UCSD-AML1 (cell line): Measurements from ENCODE around the gene TPCN2.
A peak's percentile ranks its signal among the peaks of the same experiment; 100 is the strongest.
"Not testable (repeated sequence)": the region's sequence is repeated elsewhere in the genome, so short reads cannot be mapped to it uniquely, and the experiment has no call there.

ENCODE experiments used
- DNase-seq: peaks from one replicate; lab custom pipeline; 2025; ENCODE audit not compliant: unreplicated experiment; lab: John Stamatoyannopoulos, UW

Gene TPCN2

DNA sequence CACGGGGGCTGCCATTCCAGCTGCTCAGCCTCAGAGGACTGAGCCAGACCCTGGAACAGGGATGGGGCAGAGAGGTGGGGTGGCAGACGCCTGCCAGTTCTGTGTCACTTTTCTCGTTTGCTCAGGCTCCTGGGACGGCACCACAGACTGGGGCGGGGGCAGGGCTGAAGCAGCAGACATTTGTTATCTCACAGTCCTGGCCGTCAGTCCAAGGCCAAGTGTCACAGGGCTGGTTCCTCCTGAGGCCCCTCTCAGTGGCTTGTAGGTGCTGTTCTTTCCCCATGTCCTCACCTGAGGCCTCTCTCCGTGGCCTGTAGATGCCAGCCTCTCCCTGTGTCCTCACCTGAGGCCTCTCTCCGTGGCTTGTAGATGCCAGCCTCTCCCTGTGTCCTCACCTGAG, 24.7 kb downstream of the TPCN2 start:
- DNase-seq: no peak

DNA sequence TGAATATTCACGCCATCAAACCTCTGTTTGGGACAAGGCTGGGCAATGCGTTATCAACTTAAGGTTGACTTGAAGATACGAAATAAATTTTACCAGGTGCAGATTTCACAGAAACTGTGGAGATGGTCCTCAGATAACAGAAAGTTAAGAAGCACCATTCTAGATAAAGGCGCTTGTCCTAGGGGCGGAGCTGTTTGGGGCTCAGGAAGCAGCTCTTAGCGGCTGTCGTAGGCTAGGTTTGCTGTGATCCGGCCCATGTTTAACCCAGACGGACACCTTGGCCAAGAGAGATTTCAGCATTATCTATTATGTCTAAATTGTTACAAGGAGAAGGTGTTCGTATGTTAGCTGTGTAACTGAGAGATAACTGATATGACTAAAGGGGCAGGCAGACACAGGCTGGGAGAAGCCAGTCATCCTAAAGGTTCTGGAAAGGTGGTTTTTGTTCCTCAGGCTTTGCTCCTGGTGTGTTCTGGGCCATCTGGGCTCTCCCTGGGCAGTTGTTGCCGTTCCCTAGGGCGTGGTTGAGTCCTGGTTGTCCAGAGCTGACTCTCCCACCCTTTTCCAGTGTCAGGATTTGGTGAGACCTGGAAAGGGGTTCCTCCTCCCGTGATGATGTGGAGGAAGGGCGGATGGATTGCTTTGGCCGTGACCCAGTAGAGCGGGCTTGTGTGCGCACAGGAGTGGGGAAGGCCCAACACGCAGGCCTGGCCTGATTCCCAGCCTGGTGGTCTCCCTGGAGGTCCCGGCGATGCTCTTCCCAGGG, 25.8 kb downstream of the TPCN2 start:
- DNase-seq: no peak

DNA sequence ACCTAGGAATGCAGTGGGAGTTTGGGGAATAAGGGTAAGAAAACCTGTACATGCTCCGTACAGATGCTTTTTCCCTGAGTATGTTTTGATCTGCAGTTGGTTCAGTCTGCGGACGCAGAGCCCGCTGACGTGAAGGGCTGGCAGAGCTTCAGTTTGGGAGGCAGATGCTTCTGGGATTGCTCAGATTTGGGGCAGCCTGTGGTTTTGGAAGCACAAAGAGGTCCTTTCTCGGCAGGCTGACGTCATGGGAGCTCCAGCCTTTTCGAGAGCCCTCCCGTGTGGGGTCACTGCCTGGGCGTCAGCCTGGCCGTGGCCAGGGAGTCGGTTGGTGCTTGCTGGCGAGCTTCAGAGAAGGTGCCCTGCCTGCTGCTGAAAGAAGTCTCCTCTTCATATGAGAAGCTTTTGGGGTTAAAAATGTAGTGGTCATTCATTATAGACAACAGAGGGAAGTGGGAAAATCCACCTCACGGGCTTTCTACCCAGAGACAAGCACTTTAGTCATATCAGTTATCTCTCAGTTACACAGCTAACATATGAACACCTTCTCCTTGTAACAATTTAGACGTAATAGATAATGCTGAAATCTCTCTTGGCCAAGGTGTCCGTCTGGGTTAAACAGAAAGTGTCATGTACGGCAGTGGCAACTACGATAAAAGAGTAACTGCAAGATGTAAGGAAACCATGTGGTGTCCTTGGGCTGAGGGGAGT, 26.8 kb downstream of the TPCN2 start:
- no peak for DNase-seq

DNA sequence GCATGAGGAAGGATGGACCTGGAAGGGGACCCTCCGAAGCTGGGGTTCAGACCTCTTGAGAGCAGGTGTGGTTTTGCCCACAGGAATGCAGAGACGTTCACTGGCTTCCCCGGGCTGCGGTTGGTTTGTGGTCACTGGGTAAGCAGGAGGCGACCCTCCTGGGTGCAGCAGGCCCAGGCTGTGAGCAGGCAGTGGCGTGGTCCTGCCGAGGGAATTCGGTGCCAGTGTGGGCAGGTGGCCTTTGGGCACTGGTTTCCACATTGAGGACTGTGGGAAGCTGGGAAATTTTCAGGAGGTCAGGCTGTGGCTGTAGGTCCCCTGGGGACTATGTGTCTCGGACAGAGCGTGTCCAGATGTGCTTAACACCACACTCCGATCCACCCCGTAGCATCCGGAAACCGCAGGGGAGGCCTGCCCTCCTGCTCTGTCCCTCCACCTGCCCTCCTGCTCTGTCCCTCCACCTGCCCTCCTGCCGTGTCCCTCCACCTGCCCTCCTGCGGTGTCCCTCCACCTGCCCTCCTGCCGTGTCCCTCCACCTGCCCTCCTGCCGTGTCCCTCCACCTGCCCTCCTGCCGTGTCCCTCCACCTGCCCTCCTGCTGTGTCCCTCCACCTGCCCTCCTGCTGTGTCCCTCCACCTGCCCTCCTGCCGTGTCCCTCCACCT, 27.5 kb downstream of the TPCN2 start:
- DNase-seq: no peak

DNA sequence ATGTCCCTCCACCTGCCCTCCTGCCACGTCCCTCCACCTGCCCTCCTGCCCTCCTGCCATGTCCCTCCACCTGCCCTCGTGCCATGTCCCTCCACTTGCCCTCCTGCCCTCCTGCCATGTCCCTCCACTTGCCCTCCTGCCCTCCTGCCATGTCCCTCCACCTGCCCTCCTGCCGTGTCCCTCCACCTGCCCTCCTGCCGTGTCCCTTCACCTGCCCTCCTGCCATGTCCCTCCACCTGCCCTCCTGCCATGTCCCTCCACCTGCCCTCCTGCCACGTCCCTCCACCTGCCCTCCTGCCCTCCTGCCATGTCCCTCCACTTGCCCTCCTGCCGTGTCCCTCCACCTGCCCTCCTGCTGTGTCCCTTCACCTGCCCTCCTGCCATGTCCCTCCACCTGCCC, 28.2 kb downstream of the TPCN2 start:
- not testable (repeated sequence) for DNase-seq

DNA sequence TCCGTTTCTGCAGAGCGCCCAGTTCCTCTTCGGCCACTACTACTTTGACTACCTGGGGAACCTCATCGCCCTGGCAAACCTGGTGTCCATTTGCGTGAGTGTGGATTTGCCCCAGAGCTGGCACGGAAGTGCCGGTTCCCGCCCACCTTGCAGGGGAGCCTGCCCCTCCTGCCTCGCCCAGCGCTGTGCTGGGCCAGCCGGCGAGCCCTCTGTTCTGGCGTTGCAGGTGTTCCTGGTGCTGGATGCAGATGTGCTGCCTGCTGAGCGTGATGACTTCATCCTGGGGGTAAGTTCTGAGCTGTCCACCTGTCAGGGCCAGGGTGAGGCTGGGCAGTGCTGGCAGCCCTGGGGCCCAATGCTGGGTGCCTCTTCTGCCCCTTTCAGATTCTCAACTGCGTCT, 29.8 kb downstream of the TPCN2 start:
- DNase-seq: no peak

DNA sequence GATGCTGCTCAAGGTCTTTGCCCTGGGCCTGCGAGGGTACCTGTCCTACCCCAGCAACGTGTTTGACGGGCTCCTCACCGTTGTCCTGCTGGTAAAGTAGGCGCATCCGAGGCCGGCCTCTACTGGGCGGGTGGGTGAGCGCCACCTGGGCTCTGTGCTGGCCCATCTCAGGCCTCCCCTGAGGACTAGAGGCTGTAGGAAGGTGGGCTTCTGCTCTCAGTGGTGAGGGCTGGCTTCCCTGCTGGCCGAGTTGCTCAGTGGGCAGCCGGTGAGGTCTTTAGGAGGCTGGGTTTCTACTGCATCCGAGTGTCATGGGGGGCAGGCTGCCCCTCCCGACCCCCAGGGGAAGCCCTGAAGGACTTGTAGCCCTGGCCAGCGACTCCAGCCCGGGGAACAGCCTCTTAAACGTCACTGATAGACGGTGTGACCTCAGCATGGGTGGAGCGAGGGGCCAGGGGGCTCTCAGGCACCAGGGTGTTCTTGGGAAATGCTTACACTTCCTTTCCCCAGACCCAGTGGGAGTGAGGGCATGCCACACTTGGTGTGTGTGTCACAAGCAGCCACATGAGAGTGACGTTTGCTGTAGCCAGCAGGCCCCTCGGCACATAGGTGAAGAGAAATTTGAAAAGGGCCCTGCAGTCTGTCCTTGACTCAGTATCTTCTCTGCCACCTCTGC, 30.3 kb downstream of the TPCN2 start:
- DNase-seq: no peak

DNA sequence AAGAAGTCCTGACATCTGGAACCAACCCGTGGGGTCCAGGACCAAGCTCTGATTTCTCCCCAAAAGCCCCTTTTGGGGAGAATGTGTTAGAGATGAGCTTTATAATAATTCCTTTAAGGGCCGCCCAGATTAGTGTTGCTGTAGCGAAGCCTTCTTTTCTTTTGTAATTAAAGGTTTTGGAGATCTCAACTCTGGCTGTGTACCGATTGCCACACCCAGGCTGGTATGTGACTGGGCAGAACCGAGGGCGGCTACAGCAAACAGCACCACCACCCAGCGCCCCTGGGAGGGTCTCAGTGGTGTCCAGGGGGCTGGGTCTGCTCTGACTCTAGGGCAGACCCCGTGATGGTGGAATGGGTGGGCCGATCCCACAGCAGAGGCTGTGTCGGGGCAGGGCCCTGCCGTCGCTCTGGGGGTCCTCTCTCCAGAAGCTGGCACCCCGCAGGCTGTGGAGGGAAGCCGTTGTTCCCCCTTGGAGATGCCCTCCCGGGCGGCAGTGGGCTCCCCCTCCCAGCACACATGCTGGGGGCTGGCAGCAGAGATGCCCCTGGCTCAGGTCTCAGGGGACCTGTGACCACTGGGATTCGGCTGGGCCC, 31.0 kb downstream of the TPCN2 start:
- DNase-seq: no peak

DNA sequence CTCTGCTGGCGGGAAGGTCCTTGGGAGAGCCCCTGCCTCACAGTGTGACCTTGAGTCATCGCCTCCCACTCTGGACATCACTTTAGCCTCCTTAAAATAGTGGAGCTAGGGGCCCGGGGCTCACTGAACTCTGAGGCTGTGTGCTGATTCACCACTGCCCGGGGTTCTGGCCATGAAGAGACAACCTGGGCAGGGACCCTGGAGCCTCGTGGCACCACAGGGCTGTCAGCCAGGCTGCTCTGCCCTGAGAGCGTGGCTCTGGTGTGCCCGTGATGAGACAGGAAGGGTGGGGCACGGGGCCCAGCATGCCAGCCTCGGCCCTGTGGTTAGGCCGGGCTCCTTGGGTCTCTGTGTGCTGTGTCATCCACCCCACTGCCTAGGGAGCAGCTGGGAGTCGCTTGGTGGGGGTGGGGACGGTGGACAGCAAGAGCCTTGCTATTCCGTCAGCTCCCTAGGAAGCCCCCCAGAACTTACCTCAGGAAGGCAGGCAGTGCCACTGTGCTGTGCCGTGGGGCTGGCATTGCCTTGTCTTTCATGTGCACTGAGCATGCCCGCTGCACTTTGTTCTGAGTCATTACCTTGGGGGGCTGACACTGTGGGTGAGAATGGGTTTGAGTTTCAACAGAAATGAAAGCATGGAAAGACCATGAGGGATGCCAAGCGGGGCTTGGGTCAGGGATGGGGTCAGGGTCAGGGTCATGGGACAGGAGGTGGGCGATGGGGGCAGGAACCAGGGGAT, 31.7 kb downstream of the TPCN2 start:
- DNase-seq: no peak

DNA sequence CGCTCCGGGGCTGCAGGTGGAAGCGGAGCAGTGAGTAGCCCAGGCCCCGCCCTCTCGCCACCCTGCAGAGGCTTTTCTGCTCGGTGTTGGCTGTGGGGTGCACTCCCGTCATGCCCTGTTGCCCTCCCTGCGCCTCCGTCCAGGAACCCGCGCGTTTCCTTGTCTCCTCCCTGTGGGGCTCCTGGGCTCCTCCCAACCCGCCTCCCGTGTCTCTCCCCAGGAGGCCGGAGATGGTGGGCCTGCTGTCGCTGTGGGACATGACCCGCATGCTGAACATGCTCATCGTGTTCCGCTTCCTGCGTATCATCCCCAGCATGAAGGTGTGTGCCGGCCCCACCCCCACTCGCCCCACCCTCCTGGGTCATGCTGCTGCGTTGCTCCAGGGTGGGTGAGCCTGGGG, 32.4 kb downstream of the TPCN2 start:
- DNase-seq: no peak

DNA sequence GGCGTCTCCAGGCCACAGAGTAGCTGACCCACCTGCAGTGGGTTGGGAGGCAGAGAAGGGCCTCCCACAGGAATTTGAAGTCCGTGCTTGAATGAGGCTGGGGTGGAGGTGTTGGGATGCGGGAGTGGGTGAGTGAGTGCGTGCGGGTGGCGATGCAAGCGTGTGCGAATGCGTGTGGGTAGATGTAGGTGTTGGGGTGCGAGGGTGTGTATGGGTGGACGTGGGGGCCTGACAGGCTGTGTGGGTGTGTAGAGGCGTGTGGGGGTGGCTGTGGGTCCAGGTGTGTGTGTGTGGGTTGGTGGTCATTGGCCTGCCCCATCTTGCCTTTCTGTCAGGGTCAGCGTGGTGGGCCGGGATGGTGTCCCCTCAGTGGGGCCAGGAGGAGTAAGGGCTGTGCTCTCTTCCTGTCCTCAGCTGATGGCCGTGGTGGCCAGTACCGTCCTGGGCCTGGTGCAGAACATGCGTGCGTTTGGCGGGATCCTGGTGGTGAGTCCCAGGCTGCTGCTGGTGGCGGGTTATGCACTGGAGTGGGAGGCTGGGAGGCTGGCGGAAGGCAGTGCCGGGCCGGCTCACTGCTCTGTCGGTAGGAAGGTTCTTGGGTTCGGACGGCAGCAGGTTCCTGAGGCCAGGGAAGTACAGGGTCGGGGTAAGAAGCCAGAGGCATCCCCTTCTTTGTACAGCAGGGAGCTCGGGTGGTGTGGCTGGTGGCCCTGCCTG, 35.0 kb downstream of the TPCN2 start:
- no peak for DNase-seq

DNA sequence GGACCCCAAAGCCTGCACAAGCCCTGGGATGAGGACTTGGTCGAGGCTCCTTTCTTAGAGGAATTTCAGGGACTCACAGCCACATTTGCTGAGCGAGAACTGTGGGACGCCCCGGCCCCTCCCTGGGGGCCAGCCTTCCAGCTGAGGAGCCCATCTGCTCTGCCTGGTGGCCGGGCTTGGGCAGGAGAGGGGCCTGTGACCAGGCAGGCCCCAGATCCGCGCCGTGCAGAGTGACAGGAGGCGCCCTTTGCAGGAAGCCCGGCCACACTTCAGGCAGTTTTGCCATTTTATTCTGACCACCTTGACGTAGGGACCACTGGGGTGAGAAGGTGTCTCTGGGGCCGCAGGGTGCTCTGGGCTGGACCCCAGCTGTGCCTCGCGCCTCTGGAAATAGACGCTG, 35.6 kb downstream of the TPCN2 start:
- DNase-seq: no peak

DNA sequence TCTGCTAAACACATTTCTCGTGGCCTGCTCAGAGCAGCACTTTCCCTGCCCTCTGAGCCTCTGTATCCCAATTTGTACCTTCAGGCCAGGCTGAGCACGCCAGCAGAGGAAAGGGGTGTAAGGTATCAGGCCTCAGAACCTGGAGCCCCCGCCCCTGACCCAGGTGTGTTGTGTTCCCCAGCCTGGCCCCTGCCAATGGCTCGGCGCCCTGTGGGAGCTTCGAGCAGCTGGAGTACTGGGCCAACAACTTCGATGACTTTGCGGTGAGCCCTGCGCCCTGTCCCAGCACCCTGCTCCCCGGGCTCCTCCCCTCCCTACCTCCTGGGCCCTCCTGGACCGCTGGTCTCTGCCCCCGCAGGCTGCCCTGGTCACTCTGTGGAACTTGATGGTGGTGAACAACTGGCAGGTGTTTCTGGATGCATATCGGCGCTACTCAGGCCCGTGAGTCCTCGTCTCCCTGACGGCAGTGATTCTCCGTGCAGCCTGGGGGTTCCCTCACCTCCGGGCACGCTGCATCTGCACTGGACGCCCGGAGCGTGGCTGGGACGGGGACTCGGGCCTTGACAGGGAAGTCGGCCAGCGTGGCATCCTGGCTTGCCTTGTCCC, 36.9 kb downstream of the TPCN2 start:
- DNase-seq: no peak

DNA sequence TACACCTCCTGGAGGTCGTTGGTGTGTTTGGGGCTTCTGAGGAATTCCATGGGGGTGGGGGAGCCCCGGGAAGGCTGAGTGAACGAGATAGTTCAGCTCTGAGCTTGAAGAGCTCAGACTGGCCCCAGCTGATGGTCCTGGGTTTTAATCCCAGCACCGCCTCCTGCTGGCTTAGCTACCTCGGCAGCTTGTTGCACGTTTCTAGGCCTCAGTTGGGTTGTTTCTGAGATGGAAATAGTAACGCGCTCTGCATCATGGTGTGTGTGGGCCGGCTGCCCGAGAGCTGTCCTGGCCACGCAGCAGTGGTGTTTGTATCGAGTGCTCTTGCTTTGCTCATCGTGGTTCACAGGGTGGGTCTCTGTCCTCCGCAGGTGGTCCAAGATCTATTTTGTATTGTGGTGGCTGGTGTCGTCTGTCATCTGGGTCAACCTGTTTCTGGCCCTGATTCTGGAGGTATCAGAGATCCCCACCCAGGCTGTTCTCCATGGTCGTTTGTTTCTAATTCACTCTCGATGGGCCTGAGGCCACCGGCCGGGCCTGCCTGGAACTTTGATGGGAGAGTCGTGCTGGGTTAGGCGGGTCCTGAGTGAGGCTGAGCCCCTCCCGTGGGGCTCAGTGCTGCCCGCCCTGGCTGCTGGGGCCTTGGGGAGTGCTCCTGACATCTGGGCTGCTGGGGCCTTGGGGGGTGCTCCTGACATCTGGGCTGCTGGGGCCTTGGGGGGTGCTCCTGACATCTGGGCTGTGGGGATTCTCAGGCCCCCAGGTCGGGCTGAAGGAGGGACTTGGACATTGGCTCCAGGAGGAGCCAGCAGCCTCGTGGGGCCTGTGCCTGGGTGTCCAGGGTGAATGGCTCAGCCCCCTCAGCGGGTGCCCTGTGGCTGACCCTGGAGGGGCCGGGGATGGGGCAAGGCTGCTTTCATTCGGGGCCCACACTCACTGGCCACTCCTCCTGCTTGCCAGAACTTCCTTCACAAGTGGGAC, 37.7 kb downstream of the TPCN2 start:
- no peak for DNase-seq

DNA sequence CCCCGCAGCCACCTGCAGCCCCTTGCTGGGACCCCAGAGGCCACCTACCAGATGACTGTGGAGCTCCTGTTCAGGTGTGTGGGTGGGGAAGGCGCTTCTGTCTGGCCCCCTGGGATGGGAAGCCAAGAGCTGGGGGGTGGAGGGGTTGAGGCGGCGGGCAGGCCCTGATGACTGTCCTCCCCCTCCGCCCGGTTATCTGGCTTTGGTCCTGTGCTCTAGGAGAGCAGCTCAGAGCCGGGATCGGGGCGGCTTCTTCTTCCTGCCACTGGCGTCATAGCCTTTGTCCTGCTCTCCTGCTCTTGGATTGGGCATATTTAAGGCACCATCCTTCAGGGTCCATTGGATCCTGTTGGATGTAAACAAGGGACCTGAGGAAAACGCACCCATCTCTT, 38.4 kb downstream of the TPCN2 start:
- no peak for DNase-seq

DNA sequence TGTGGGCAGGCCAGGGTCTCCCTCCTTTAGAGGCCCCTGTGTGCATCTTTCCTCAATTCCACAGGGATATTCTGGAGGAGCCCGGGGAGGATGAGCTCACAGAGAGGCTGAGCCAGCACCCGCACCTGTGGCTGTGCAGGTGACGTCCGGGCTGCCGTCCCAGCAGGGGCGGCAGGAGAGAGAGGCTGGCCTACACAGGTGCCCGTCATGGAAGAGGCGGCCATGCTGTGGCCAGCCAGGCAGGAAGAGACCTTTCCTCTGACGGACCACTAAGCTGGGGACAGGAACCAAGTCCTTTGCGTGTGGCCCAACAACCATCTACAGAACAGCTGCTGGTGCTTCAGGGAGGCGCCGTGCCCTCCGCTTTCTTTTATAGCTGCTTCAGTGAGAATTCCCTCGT, 39.1 kb downstream of the TPCN2 start:
- DNase-seq: no peak

DNA sequence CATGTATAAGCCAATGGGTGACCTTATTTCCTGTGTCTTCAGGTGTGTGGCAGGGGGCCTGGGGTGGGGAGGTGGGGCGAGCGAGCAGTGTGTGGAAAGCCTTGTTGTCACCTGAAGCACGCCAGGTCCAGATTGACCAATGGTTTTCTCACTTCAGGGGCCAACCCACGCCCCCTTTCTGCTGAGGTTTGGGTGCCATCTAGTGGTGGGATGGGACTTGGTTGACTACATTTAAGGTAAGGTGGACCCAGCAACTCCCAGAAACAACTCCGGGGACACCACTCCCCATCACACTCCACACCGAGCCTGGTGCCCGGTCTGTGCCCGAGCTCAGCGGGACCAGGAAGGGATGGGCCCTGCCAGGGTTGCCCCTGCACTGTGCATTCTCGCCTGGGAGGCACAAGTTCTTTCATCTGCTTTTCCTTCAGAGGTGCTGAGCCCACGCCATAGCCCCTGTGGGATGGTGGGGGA, 40.0 kb downstream of the TPCN2 start:
- peak; percentile 55 for DNase-seq

DNA sequence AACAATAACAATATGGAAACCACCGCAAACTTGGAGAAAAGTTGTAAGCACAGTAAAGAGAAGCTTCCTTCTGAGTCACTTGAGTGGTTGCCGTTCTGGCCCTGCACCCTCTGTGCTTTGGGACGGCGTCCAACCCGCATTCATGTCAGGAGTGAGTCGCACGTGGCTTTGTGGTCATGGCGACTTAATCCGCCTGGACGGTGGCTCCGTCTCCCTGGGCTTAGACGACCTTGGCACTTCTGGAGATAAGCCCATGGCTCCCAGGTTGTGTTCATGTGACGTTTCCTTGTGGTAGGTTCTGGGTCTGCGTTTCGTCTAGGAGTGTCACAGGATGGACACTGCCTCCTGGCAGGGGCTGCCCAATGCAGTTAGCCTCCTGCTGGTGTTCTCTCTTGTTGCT, 40.5 kb downstream of the TPCN2 start:
- peak; percentile 26 for DNase-seq
